DND-41 (cell line): Measurements from ENCODE around the gene NEK8.

Experiments
- ATAC-seq: fragments of 200-7000 bp; cut with Tn5 transposase; 3 replicates; pipeline ENCODE4 v1.9.1; 2021; ENCODE audit warnings: low read depth; ENCODE audit not compliant: insufficient read depth
- DNase-seq: peaks from one replicate; pipeline ENCODE4 v3.0.0-alpha.2; 2020
- H2AFZ ChIP-seq: 2 replicates; pipeline ENCODE4 v1.6.0; 2012; ENCODE audit warnings: low read depth, low read length
- H3K27ac ChIP-seq: 2 replicates; pipeline ENCODE4 v1.5.1; 2012; ENCODE audit warnings: low read length, inconsistent platforms
- H3K27me3 ChIP-seq: fragments of 200-600 bp; sonication (generic); 2 replicates; pipeline ENCODE4 v1.6.0; 2012; ENCODE audit warnings: low read length, mild to moderate bottlenecking, inconsistent platforms; ENCODE audit not compliant: insufficient read depth, poor library complexity
- H3K36me3 ChIP-seq: 2 replicates; pipeline ENCODE4 v1.5.1; 2012; ENCODE audit warnings: low read length, inconsistent platforms; ENCODE audit not compliant: insufficient read depth
- H3K4me1 ChIP-seq: 2 replicates; pipeline ENCODE4 v1.5.1; 2012; ENCODE audit warnings: mild to moderate bottlenecking, low read length; ENCODE audit not compliant: insufficient read depth
- H3K4me2 ChIP-seq: 2 replicates; pipeline ENCODE4 v1.6.0; 2012; ENCODE audit warnings: mild to moderate bottlenecking, moderate library complexity, low read length, inconsistent platforms; ENCODE audit not compliant: insufficient read depth
- H3K4me3 ChIP-seq, 2 experiments: fragments of 200-600 bp in 1 of 2; shearing (Covaris generic) in 1 of 2; 2 replicates each; pipeline ENCODE4 v1.5.1; 2012 to 2016; ENCODE audit warnings: inconsistent platforms in 2 of 2, low read length in 2 of 2, mild to moderate bottlenecking in 2 of 2, low read depth in 1 of 2, moderate library complexity in 1 of 2
- H3K79me2 ChIP-seq: 2 replicates; pipeline ENCODE4 v1.6.0; 2012; ENCODE audit warnings: low read length, inconsistent platforms; ENCODE audit not compliant: insufficient read depth
- H3K9ac ChIP-seq: 2 replicates; pipeline ENCODE4 v1.6.0; 2012; ENCODE audit warnings: low read depth, mild to moderate bottlenecking, inconsistent platforms, low read length, moderate library complexity
- H3K9me3 ChIP-seq: 2 replicates; pipeline ENCODE4 v1.5.1; 2012; ENCODE audit warnings: low read length, moderate library complexity, mild to moderate bottlenecking, inconsistent platforms; ENCODE audit not compliant: insufficient read depth, severe bottlenecking
- H4K20me1 ChIP-seq: 2 replicates; pipeline ENCODE4 v1.6.0; 2012; ENCODE audit warnings: low read length; ENCODE audit not compliant: insufficient read depth
- CTCF ChIP-seq: IDR thresholded peaks from 2 replicates; pipeline ENCODE4 v1.5.1; 2012; ENCODE audit warnings: borderline replicate concordance, low read length, moderate library complexity, mild to moderate bottlenecking; ENCODE audit not compliant: poor library complexity, severe bottlenecking; ENCODE audit errors: extremely low read depth
- EZH2 ChIP-seq: IDR thresholded peaks from 3 replicates; pipeline ENCODE4 v1.6.1; 2012; ENCODE audit warnings: borderline replicate concordance, low read depth, mild to moderate bottlenecking, moderate library complexity, low read length, inconsistent platforms; ENCODE audit not compliant: severe bottlenecking

Gene NEK8

GRCh38 chr17:28710861-28711722, 17.5 kb upstream of the NEK8 start:
- H3K9ac ChIP-seq, result peak overlapping the region; percentile 68
- H3K4me2 ChIP-seq, result peak overlapping the region; percentile 69
- peak; percentile 89 for ATAC-seq
- peak overlapping the region; percentile 84 for H3K27ac ChIP-seq
- no peak for TF ChIP-seq EZH2
- TF ChIP-seq CTCF, result no peak
- H2AFZ ChIP-seq, result peak overlapping the region; percentile 83
- peaks cover 4% of the 10 kb centered on the region; the same call in 1 of the 2 replicates for H3K36me3 ChIP-seq
- peaks cover 28% of the 10 kb centered on the region for H3K4me1 ChIP-seq
- peak overlapping the region; percentile 37 to 58; a peak in 3 of 4 replicates for H3K4me3 ChIP-seq
- no peaks in the 10 kb centered on the region for H3K27me3 ChIP-seq
- H3K79me2 ChIP-seq, result peaks cover 10% of the 10 kb centered on the region
- peak; percentile 97 for DNase-seq
- H3K9me3 ChIP-seq, result no peaks in the 10 kb centered on the region
- no peaks in the 10 kb centered on the region for H4K20me1 ChIP-seq

GRCh38 chr17:28711723-28712031, 16.9 kb upstream of the NEK8 start, which contains the start of gene PROCA1:
TSS of gene PROCA1 (minus strand) at chr17:28711888. CDS start at chr17:28711660, 228 bp downstream.
- peaks cover 10% of the 10 kb centered on the region for H3K79me2 ChIP-seq
- H4K20me1 ChIP-seq, result no peaks in the 10 kb centered on the region
- no peaks in the 10 kb centered on the region for H3K36me3 ChIP-seq
- DNase-seq (no peak), ATAC-seq (peak; percentile 58)
- H3K27me3 ChIP-seq, result no peaks in the 10 kb centered on the region
- H2AFZ ChIP-seq, result peak within 1 kb of the TSS; percentile 83
- TF ChIP-seq EZH2 (no peak), CTCF (no peak)
- peak within 1 kb of the TSS; percentile 69 for H3K4me2 ChIP-seq
- H3K9ac ChIP-seq, result peak within 1 kb of the TSS; percentile 68
- peak within 1 kb of the TSS; percentile 37 to 58; a peak in 3 of 4 replicates for H3K4me3 ChIP-seq
- H3K9me3 ChIP-seq, result no peaks in the 10 kb centered on the region
- peak within 1 kb of the TSS; percentile 84 for H3K27ac ChIP-seq
- H3K4me1 ChIP-seq, result peaks cover 28% of the 10 kb centered on the region

- Histone ChIP-seq H3K9ac (peak overlapping the region; percentile 68), H3K79me2 (peaks cover 10% of the 10 kb centered on the region), H3K9me3 (no peaks in the 10 kb centered on the region), H3K4me3 (peak overlapping the region; percentile 19 to 58; a peak in 3 of 4 replicates), H3K4me1 (peaks cover 28% of the 10 kb centered on the region), H3K27ac (peak overlapping the region; percentile 71), H3K36me3 (no peaks in the 10 kb centered on the region), H3K27me3 (no peaks in the 10 kb centered on the region), H3K4me2 (peak overlapping the region; percentile 69), H2AFZ (peak overlapping the region; percentile 68), H4K20me1 (no peaks in the 10 kb centered on the region)
- peak; percentile 39 for ATAC-seq
- no peak for TF ChIP-seq EZH2
- peak; percentile 23 for TF ChIP-seq CTCF
- peak; percentile 75 for DNase-seq
These were observed 16.4 kb upstream of the NEK8 start for GRCh38 chr17:28712032-28712704.
